T-helper 22 cell (primary cell): ENCODE results near the gene GOSR2.
"Not testable (repeated sequence)": the region's sequence is repeated elsewhere in the genome, so short reads cannot be mapped to it uniquely, and the experiment has no call there.

ENCODE experiments used
- DNase-seq: peaks from one replicate; pipeline ENCODE4 v3.0.0-alpha.2; 2020; ENCODE audit warnings: low read depth

Gene GOSR2

DNA sequence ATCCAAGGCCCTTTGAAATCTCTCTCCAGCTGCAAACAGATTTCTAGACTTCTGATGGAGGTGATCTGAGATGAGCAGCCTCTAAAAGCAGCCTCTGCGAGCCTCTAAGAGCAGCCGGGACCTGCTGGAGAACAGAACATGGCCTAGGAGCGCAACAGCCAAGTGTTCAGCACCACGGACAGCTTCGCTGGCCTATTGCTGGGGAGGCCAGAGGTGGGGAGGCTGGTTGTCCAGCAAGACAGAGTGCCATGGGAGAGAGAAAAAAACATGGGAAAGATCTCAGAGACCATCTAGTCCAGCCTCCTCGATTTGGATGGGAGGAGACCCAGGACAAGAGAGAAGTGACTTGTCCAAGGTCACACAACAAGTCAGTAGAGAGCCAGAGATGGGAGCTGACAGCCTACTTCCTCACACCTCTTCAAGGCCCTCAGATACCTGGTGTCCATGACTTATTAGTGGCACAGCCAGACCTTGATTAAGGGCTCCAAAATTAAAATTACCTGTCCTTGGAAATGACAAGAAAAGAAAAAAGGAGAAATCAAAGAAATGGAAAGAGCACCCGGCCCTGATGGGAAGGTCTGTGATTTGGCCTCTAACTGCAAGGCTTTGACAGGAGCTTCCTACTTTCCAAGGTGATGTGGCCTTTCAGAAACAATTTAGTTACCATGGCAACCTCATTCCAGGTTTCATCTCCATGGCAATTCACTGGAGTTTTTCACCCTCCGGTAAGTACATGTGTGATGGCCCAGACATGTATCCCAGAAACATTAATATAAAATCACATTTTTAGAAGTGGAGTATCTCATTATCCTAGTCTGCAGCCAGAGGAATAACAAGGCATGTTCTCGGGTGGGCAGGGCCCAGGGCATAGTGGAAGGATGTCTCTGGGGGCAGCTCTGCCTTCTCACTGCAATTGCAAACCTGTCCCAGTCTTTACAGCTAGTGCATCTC lies 41.6 kb downstream of the GOSR2 start:
- DNase-seq = no peak

DNA sequence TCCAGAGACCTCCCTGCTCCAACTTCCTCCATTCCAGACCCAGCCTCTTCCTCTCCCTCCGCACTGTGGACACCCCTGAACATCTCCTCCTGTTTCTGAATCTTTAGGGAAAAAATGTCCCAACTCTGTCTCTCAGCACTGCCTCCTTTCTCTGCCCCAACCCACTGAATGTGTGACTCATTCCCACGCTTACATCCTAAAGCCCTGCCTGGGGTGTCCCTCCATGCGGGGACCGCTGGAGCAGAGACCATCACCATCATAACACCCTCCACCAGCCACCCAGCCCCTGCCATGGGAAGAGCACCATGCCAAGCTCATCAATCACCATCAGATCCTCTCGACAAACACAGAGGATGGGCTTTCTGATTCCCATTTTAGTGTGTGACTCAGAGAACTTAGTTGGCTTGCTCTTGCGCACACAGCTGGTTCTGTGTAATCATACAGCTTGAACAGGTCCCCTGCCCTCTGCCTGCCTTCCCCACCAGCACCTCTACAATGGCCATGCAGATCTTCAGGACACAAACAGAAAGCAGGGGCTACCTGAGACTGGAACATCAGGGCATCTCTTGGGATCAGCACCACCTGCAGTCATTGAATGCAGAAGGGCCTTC lies 45.4 kb downstream of the GOSR2 start:
- no peak for DNase-seq

DNA sequence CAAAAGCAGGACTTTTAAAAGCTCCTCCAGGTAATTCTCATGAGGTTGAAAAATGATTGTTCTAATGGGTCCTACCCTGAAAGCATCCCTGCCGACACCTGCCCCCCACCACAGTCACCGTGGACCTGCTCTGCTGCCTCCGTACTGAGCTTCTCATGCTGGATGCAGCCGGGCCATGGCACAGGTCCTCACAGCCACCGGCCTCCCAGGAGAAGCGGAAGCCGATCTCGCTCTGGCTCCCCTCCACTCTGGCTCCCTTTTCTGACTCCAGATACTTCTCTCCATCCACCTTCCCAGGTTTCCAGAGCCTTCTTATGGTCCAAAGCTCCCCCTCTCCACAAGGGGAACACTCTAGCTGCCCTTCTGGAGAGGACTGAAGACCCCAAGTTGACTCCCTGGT lies 45.9 kb downstream of the GOSR2 start:
- DNase-seq = no peak

DNA sequence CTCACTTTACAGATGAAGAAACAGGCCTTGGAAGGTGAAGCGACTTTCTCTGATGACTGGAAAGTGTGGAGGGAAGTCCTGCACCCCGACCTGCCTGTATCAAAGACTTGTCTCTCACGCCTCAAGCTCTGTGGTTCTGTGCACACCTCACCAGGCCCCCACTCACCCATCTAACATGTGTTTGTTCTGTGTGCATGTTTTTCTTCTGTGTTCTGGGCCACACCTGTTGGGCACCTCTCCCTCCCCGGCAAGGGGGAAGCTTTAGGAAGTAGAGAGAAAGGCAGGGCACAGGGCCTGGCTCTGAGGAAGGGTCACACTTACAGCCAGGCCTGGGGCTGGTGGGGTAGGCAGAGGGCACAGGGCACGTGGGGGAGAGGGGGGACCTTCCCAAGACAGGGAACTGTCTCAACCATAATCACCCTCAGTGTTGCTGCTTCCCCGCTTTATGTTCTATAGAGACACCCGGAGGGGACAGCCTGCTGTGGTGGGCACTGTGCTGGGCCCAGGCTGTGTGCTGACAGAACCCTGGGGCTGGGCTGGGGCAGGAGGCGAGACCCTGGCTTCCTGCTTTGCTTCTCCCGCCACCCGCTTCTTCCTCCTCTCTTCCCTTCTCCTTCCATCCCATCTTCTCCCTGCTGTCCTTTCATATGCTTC lies 48.8 kb downstream of the GOSR2 start:
- DNase-seq = no peak

DNA sequence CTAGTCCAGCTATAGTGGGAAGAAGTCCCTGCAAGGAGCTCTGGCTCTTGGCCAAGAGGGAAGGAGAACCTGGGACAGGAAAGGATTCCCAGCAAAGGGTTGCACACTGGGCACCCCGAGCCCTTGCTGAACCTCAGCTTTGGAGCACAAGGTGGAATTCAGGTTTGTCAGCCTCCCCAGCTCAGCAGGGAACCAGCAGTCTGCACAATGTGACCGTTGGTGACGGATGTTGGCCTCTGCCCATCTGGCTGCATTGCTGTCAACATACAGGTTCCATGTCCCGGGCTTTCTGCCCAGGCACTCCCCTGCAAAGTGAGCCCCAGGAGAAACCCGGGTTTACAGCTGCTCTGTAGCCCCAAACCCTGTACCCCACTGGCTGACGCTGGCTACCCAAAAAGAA lies 49.4 kb downstream of the GOSR2 start:
- no peak for DNase-seq

DNA sequence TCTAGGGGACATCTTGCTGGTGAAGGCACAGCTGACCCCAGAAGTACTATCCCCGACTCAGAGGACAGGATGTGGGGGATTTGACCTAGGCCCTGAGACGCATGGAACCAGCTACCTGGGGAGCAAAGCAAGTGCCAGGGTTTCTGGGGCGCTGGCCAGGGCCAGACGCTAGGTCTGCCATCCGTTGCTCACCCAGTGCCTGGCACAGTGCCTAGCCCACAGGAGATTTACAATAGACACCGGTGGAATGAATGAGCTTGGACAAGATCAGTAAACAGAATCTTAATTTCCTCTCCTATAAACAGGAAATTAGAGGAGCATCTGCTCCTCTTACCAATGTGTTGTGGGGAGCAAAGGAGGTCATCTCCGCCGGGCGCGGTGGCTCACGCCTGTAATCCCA lies 51.1 kb downstream of the GOSR2 start:
- DNase-seq = no peak

DNA sequence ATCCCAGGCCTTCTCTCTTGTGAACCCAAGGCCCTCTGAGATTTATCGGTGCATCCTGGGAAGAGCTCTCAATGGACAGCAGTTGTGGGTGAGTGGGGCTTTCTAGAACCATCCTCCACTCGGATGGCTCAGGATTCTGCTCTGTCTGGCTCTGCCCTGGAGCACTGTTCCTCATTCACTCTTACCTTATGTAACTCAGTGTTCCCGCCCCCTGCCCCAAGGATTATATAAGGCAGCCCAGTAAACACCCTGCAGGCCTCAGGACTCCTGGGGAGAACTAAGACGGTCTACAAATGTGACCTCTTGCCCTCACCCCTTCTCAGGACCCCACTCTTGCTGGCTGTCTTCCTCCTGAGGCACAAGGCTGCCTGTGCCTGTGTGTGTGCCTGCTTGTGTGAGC lies 52.3 kb downstream of the GOSR2 start:
- no peak for DNase-seq

DNA sequence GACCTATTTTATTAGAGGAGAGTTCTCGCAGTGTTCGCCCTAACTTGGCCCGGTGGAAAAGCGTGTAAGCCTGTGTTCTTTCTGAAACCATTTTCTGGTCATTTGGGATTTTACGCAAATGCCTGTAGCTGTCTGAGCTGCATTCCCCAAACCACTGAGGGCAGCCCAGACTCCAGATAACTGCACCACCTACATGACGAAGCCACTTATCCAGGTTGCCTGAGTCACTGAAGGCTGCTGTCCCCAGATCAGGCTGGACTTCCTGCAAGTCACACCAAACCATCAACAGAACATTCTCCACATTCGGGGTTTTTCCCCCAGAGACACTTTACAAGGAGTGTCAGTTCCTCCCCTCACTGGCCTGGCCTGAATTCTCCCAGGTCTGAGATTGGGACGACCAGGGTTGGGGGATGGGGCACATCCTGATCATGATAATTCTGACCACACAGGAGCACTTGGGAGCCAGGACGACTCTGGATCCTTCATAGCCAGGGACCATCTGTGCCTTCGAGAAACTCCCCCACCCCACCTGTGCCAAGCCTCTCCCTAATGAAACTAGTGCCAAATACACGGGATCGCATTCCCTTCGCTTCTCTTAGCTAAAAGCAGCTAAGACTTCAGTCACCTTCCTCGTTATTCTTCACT lies 53.8 kb downstream of the GOSR2 start:
- DNase-seq = no peak

DNA sequence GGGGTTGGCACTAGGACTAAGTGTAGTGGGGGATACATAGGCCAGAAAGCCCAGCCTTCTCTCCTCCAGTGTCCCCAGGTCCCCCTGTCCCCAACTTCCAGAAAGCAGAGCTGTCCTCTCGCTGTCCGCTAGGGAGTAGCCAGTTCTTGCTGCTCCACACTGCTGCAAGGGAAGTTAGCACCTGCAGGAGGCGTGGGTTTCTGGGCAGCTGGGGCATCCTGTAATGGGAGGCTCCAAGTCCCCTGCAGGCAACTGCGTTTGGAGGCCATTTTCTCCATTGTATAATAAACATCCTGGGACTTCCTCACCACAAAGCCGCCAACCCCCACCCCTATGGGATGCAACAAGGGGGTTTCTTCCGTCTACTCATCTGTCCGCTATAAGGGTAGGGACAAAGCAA lies 54.4 kb downstream of the GOSR2 start:
- DNase-seq = no peak

DNA sequence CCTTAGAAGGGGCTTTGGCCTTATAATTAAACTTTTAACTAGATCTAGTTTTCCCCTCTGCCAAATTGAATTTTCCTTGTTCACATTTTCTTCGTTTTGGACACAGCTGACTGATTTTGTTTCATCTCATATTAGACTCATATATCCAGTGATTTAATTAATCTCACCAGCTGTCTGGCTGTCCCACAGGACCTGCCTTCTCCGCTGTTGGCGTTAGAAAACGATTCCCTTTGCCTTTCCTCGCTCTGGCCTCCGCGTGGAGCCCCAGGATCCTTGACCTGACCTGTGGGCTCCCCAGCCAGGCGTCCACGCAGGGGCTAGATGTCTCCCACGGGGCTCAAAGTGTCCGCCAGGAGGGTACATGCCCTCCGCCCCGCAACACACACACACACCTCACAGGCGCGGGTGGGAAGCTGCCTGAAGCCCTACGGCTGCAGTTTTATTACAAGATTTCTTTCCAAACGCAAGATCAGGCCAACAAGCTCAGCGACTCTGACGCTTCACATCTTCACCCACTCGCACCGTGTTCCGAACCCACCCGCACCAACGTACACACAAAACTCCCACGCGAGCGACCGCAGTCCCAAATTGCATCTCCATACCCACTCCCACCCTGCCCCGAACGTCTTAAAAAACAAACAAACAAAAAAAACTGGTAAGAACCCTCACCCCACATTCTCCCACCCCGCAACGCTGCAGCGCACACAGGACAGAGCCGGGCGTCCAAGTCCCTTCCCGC lies 55.0 kb downstream of the GOSR2 start:
- no peak for DNase-seq

DNA sequence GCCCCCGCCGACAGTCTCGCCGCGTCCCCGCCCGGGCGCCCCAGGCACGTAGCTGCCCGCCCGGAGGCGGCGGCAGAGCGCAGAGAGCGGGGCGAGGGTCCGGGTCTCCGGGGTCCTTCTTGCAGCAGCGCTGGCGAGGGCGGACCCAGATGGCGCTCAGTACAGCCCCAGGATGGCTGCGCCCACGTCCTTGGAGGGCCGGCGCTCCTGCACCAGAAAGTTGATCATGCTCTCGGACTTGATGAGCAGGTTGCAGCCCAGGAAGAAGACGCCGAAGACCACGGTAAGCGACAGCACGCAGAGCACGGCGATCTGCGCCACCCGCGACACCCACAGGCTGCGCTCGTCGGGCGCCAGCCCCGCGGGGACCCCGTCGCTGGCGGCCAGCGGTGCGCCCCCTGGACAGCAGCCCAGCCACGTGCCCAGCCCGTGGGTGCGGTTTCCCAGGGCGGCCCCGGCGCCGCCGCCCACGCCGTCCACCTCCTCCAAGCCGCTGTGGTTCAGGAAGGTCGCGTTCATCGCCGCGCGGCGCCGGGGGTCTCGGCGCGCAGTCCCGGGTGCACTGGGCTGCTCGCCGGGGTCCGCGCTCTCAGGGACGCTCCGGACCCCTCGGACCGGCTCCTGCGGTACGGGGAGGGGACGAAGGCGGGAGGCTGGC lies 55.7 kb downstream of the GOSR2 start:
- DNase-seq = no peak

DNA sequence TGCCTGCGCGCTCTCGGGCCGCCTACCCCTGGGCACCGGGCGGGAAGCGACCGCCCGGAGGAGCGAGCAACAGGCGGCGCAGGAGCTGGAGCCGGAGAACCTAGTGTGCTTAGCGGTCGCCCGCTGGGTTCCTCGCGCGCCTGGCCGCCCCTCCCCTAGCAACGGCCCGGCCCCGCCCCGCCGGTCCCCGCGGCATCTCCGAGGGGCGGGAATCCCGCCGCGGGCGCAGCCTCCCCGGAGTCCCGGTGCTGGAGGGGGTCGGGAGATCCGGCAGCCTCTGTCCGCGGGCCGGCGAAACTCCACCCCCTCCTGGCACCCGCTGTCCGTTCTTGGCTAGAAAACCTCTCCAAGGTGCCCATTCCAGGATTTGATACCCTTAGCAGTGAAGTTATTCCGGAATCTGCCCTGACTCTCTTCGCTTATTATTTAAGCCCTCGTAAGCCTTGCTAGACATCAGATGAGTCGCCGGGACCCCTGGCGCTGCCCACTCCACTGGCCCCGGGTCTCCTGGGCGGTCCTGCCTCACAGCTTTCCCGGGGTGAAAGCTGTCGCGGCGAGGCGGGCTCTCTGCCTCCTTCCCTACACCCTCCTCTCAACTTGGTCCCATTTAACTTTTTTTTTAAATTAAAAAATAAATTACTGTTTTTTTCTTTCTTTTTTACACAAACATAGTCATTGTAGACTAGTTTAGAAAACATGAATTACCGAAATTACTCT lies 56.3 kb downstream of the GOSR2 start, which contains the start of gene RPRML:
TSS of gene RPRML (minus strand) at position 107 of the 717 bp plus-strand sequence. CDS start 246 bp downstream, outside the sequence.
- DNase-seq = no peak

DNA sequence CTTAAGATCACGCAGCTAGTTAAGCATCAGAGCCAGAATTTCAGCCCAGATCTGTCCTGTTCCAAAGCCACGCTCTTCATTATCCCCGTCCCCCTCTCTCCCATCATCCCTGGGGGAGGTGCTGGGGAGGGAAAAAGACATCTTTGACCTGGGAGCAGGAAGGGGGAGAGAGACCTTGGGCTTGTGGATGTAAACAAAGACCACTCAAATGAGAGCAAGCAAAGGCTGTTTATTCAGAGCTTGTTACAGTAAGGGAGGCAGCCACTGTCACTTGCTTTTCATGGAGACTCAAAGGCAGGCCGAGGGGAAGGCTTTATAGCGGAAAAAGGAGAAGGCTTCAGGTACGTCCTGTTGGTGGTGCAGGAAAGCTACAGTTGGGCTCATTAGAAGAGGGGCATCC lies 59.6 kb downstream of the GOSR2 start:
- no peak for DNase-seq

DNA sequence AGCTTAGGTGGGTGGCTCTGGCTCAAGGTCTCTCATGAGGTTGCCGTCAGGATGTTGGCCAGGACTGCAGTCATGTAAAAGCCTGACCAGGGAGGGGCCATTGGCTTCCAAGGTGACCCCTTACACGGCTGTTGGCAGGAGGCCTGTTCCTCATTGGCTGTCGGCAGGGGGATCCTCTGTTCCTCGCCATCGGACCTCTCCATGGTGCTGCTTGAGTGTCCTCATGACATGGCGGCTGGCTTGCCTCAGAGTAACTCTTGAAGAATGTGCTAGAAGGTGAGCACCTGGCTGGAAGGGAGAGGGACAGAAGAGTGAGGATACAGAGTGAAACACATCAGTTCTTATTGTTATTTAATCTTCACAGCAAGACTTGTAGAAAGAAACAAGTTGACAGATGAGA lies 60.8 kb downstream of the GOSR2 start:
- DNase-seq = no peak

DNA sequence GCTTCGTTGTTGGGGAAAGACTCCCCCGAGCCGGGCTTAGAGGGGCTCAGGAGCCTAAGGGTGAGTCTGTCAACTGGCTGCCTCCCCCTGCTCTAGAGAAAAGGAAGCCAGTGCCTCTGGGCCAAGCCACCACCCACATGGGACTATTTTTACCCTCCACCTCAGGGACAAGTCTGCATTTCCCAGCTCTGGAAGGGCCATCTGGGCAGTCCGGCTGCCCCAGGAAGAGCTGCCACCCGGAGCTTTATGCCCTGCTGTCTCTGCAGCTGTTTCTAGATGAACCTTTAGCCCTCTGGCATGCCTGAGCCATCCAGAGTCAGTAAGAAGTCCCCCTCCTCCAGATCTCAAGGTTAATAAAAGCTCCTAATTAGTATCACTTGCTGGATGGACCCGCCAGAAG lies 61.4 kb downstream of the GOSR2 start:
- no peak for DNase-seq

DNA sequence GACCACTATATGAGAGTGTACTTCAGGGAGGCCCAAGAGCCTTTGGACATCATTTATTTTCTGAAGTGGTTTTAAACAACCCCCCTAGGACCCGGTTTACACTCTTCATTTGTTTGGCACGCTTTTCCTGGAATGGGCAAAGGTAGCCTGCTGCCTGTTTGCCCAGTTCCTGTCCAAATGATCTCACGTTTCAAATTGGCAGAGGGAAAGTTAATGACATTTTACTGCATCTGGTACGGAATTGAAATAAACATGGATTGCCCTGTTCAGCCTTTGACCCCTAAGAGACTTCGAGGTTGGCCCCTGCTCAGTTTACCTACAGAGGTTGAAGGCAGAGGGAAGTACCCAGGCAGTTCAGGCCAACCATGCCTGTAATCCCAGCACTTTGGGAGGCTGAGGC lies 61.9 kb downstream of the GOSR2 start:
- DNase-seq = no peak

DNA sequence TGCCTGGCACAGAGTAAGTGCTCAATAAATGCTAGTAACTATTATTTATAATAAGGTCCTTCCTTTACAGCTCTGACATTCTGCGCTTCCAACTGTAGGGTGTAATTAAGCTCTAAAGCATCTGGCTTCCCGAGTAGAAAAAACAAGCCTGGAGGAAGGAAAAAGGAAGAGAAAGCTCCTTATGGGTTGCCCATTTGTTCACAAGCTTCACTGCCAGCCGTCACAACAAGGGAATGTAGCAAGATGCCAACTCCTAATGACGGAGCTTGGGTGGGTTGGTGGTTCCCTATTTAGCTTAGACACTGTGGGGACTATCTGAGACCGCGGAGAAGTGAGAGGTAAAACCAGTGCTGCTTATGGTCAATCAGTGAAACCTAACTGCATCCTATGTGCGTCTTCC lies 63.4 kb downstream of the GOSR2 start:
- no peak for DNase-seq

DNA sequence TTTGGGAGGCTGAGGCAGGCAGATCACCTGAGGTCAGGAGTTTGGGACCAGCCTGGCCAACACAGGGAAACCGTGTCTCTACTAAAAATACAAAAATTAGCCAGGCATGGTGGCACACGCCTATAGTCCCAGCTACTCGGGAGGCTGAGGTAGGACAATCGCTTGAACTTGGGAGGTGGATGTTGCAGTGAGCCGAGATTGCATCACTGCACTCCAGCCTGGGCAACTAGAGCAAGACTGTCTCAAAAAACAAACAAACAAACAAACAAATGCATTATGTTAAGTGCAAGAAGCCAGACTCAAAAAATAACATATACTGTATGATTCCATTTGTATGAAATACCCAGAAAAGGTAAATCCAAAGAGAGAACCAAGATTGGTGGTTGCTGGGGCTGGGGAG lies 65.0 kb downstream of the GOSR2 start:
- not testable (repeated sequence) for DNase-seq

DNA sequence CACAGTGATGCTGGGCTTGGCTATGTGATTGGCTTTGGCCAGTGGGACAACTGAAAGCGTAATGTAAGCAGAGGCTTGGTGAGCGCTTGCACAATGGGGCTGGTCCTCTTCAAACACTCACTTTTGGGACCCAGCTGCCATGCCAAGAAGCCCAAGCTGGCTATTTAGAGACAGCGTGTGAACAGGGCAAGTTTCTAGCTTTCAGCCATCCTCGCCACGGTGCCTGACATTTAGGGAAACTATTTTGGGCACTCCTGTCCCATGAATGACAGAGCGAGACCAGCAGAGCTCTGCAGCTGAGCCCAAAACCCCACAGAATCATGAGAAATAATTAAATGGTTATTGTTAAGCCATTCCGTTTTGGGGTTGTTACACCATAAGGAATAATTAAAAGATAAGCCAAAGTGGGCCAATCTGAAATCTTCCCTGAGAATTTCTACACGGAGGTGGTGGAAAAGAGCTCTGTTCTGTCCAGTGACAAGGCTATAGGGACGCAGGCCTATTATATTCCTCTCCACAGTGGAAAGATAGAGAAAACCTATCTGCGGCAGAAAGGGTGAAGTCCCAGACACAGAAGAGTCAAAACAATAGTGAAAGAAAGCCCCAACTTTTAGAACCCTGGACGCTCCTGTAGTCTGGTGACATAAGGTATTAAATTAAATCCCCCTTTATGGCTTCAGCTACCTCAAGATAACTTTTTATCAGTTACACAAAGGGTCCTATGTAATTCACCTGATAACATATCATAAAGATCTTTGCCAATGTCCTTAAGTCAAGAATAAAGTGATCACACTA lies 66.9 kb downstream of the GOSR2 start:
- no peak for DNase-seq

DNA sequence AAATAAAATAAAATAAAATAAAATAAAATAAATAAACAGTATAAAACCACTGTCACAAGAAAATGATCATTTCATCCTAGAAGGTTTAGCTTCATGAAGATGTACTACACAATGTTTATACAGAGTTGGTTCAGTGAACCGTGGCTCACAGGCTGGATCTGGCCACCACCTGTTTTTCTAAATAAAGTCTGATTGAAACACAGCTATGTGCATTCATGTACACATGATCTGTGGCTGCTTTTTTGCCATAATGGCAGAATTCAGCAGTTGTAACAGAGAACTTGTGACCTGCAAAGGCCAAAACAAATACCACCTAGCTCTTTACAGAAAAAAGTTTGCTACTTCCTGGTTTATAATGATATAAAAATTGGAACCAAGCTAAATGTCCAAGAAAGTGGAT lies 68.7 kb downstream of the GOSR2 start:
- no peak for DNase-seq
